NOMO-1 treated with DMSO at 0.1 percent for 48 hours (cell line): ENCODE data around the gene GNAQ.

Source experiments
- DNase-seq: peaks from one replicate; lab custom pipeline; 2025; ENCODE audit not compliant: unreplicated experiment; lab: John Stamatoyannopoulos, UW

Gene GNAQ

GRCh38 chr9:77977210-77977611 is 54.4 kb downstream of the GNAQ start:
- peak; percentile 71 for DNase-seq

- no peak for DNase-seq
Measured at GRCh38 chr9:77975806-77976205, 55.8 kb downstream of the GNAQ start.

GRCh38 chr9:77975036-77975435 is 56.6 kb downstream of the GNAQ start:
- no peak for DNase-seq

- DNase-seq, result no peak
Measured at GRCh38 chr9:77974434-77974833, 57.2 kb downstream of the GNAQ start.

- DNase-seq, result no peak
Measured at GRCh38 chr9:77969083-77969482, 62.5 kb downstream of the GNAQ start.

- DNase-seq, result no peak
Measured at GRCh38 chr9:77968506-77968905, 63.1 kb downstream of the GNAQ start.

- DNase-seq, result no peak
Measured at GRCh38 chr9:77966718-77967117, 64.9 kb downstream of the GNAQ start.

GRCh38 chr9:77965445-77966123 is 66.0 kb downstream of the GNAQ start:
- no peak for DNase-seq

GRCh38 chr9:77964258-77964657 is 67.4 kb downstream of the GNAQ start:
- DNase-seq, result no peak

GRCh38 chr9:77961541-77961940 is 70.1 kb downstream of the GNAQ start:
- DNase-seq, result no peak

GRCh38 chr9:77960356-77961153 is 71.1 kb downstream of the GNAQ start:
- no peak for DNase-seq

GRCh38 chr9:77959803-77960202 is 71.8 kb downstream of the GNAQ start:
- no peak for DNase-seq

GRCh38 chr9:77957652-77958051 is 74.0 kb downstream of the GNAQ start:
- no peak for DNase-seq

GRCh38 chr9:77956555-77956954 is 75.1 kb downstream of the GNAQ start:
- DNase-seq, result no peak

GRCh38 chr9:77954666-77955015 is 77.0 kb downstream of the GNAQ start:
- DNase-seq, result no peak

GRCh38 chr9:77954013-77954665 is 77.5 kb downstream of the GNAQ start:
- no peak for DNase-seq

- DNase-seq, result no peak
Measured at GRCh38 chr9:77953590-77953989, 78.0 kb downstream of the GNAQ start.

- DNase-seq, result no peak
Measured at GRCh38 chr9:77952635-77953328, 78.8 kb downstream of the GNAQ start.

GRCh38 chr9:77951369-77951768 is 80.2 kb downstream of the GNAQ start:
- DNase-seq, result no peak

GRCh38 chr9:77949751-77950436 is 81.7 kb downstream of the GNAQ start:
- no peak for DNase-seq

- DNase-seq, result no peak
Measured at GRCh38 chr9:77947651-77948050, 84.0 kb downstream of the GNAQ start.
